Stimulated activated CD8-positive, alpha-beta memory T cell treated with anti-CD3 and anti-CD28 coated beads, Interleukin-4, amount 100 ng/mL, for 4 hours (primary cell): ENCODE results near the gene C17orf100.
"Not testable (repeated sequence)": the region's sequence is repeated elsewhere in the genome, so short reads cannot be mapped to it uniquely, and the experiment has no call there.

Experiments
- DNase-seq, 2 donors: peaks; one replicate each; pipeline ENCODE4 v3.0.0-alpha.2; 2020; ENCODE audit warnings: low read depth in 2 of 2, low spot score in 1 of 2

Gene C17orf100

DNA sequence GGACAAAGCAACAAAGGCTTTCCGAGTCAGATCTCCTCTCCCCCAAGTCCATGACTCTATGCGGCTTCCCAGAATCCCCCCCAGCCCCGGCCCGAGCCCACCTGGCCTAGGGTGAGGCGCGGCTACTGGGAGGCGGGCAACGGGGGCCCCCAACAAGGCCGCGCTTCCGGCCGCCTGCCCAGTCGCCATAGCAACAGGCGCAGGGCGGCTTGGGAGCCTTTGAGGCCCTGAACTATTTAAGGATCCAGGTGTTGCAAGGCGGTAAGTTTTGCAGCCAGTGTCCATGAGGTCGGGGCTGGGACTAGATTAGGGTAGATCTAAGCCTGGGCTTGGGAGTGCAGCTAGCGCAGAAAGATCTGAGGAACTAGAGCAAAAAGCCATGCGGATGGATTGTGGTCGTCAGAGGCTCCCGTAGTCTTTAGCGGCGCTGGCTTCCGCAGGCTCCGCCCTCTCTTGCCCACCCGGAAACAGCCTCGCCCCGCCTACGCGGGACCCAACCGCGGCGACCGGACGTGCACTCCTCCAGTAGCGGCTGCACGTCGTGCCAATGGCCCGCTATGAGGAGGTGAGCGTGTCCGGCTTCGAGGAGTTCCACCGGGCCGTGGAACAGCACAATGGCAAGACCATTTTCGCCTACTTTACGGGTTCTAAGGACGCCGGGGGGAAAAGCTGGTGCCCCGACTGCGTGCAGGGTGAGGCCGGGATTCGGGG is 10.9 kb upstream of the C17orf100 start, which contains the start of the genes KIAA0753 and TXNDC17:
Gene KIAA0753, minus strand, starts transcription at position 176 of the 711 bp plus-strand sequence. CDS start 5,608 bp downstream, outside the sequence.
Gene TXNDC17, plus strand, starts transcription at position 525 of the 711 bp plus-strand sequence. Its CDS starts 23 bp downstream, at position 548.
- DNase-seq, result peak; percentile 81 to 83

DNA sequence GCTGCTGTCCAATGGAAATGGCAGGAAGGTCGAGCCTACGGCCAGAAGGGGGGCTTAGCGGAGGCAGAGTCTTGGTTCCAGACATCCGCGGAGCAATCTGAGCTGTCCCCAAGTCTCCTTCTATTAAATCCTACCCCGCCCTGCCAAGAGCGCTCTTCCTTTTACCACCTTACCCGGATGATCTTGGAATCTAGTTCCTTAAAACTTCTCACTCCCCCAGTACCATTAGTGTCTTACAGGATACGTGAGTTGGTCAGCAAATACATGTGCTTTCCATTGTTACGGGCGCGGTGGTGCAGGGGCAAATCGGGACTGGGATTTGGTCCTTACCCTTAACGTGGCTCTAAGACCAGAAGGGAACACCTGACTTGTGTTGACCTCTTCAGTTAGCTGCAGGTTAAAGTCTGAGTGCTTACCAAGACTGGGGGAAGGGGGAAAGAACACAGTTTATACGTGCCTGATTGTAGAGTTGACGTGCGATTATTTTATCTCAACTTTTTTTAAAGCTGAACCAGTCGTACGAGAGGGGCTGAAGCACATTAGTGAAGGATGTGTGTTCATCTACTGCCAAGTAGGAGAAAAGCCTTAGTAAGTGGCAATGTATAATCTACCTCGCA is 10.2 kb upstream of the C17orf100 start:
- DNase-seq, result no peak

DNA sequence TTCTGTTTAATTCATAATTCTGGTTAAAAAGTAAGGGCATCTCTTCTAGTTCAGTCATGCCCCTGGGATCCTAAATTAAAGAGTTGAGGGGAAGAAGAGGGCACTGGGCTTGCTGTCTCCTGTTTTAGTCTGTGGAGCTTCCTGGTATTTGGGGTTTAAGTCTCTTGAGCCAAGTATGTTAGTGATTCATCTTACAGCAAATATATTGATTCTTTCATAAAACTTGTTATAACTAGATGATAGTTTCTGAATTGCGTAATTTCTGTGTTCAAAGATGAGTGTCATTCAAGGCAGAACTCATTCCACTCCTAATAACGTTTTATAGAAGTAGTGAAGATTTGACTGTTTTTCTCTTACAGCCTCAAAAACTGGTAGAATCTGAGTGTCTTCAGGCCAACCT is 9.0 kb upstream of the C17orf100 start:
- no peak for DNase-seq

DNA sequence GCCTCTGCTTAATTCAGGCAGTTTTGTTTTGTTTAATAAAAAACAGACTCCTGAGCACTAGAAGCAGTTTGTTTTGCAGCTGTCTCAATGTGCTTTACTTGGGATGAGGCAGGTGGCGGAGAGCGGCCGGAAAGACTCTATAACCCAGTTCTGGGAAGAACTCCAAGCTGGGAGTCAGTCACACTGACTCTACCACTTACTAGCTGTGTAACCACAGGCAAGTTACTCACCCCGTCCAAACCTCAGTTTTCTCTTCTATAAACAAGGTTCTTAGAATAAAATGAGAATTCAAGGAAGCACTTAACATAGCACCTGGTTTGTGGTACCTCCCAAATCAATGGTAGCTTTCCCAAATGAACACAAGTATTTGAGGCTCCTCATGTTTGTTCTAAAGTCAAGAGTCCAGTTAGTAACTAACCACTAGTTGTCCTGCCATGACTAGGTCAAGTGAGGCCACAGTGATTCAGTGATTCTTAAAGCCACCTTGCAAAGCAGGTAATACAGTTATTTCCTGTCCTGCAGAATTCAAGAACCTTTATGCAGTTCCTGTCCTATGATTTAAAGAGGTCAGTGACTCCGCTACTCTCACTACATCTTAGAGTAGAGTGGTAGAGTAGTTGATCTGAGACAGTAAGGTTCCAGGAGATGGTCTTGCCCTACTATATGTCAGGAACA is 8.0 kb upstream of the C17orf100 start:
- DNase-seq, result no peak

DNA sequence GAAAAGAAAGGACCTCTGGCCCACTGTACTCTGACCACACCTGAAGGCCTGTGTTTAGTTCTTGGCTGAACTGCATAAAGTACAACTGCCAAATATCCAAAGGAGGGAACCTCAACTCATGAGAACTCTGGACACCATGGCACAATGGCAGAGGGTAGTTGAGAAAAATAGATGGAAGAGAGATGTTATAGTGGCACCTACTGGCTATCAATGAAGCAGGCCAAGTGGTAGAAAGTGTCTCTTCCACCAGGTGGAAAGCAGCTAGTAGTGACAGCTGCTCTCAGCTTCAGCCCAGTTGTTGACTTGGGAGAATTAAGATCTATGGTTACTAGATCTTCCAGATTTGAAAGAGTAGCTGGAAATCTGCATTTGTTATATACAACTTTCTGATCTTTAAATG is 3.4 kb upstream of the C17orf100 start:
- DNase-seq, result no peak

DNA sequence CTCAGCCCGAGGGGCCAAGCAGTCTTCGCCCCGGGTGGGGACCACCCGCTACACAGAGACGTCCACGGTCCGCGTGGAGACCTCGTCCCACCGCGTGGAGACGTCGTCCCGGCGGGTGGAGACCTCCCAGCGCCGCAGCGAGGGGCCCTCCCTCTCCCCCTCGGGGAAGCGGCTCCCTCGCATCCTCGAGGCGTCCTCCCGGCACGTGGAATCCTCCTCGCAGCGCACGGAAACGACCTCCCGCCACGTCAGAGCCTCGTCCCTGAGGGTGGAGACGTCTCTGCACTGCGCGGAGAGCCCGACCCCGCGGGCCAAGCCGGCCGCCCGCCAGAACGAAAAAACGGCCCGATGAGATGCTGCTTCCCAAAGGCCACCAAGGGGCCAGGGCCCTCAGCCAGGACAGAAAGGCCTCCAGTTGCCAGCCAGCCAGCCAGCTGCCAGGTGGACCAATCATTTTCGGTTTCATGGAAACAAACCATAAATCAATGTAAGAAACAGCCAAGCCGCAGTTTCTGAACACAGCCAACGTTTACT is 424 bp downstream of the C17orf100 start:
- DNase-seq, result no peak

DNA sequence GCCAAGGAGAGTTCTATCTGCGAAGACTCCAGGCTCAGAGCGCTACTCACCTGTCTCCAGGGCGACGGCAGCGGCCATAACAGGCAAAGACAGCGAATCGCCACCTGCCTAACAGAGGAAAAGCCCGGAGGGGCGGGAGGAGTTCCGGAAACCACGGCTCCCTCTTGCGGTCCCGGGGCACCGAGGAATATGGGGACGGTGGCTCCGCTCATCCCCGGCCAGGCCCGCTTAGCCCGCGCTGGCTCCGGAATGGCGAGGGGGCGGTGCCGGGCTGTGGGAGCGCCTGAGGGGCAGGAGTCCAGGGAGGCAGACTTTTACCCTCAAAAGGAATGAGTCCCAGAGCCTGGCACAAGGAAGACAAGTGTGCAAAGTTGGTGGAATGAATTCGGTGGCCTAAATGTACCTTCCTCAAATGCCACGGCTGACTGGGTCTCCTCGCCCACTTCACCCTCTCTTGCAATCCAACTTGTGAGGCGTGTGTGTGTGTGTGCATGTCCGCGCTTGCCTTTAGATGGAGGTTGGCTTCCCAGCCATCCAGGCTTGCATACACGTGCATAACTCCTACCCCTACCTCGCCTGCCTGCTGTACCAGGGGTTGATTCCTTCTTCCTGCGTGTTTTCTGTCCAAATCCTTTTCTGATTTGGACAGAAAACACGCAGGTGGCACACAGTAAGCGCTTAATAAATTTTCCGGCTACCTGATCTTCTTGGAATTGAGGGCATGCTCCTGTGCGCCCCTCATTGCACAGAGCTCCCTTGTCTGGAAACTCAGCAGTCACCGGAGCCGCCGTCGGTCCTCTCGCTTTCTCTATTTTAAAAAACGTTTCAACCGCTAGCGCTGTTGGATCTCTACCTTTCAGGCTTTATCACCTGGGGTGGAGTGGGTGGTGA is 3.5 kb downstream of the C17orf100 start:
- no peak for DNase-seq

DNA sequence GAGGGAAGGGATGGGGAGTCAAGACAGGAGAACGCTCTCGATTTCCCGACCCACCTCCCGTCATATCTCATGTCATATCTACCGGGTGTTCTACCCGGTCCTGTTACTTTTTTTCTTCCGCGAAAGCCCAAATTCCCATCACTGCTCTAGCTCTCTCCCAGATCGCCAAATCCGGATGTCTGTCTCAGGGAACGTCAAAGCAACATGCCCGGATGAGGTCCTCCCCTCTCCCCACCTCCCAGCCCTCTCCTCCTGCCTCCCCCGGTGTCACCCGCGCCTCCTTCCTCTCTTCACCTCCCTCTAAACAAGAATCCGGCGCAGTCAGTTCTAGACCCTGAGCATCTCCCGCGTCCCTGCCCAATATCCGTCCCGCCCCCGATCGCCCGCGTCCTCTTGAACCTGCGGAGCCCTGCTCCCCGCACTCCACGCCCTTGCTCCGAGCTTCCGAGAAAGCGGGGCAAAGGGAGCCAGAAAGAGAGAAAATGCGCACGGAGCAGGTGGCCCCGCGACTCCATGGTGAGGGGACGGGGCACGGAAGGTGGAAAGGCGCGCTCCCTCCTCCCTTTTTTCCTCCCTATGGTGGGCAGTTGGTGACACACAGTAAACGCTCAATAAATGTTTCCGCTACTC is 4.3 kb downstream of the C17orf100 start:
- not testable (repeated sequence) for DNase-seq

DNA sequence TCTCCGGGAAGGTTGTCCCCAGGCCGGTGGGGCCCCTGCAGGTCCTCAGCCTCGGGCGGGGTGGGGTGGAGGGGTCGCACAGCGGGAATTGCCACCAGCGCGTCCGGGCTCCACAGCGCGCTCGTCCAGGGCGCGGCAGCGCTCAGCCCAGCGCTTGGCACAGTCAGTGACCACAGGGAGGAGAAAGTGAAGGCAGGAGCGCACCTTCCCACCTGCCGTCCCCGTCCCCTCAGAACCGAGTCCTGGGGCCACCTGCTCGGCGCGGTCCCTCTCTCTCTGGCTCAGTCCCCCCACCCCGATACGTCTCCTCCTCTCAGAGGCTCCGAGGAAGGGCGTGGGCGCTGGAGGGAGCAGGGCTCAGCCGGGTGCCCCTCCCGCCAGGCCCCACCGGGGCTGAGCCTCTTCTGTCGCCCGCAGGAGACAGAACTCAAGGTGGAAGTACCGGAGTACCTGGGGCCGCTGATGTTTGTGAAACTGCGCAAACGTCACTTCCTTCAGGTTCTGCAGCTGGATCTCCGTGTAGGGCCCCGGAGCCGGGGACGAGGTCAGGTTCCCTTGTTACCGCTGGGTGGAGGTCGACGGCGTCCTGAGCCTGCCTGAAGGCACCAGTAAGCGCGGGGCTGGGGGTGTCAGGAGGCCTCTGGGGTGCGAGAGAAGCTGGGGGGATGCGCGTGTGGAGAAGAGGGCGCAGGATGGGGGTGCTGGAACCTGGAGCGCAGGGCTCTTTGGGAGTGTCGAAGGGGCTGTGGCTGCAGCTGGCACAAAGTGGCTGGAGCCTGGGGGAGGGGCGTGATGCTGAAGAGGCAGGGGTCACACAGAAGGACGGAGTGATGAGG is 5.5 kb downstream of the C17orf100 start:
- not testable (repeated sequence) for DNase-seq

DNA sequence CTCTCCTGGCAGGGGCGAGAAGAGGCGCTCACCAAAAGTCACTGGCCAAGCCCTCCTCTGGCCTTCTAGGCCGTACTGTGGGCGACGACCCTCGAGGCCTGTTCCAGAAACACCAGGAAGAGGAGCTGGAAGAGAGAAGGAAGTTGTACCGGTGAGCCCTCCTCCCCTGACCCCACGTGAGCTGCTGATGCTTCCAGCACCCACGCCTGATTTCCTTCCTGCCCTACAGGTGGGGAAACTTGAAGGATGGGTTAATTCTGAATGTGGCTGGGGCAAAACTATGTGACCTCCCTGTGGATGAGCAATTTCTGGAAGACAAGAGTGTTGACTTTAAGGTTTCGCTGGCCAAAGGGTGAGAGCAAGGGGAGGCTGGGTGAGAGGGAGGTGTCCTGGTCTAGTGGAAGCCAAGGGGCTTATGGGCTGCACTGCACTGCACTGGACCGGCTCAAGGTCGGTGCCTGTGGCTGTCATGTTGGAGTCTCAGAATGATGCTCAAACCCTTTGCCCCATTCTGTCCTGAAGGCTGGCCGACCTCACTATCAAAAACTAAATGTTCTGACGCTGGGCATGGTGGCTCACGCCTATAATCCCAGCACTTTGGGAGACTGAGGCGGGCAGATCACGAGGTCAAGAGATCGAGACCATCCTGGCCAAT is 6.2 kb downstream of the C17orf100 start:
- DNase-seq, result no peak

DNA sequence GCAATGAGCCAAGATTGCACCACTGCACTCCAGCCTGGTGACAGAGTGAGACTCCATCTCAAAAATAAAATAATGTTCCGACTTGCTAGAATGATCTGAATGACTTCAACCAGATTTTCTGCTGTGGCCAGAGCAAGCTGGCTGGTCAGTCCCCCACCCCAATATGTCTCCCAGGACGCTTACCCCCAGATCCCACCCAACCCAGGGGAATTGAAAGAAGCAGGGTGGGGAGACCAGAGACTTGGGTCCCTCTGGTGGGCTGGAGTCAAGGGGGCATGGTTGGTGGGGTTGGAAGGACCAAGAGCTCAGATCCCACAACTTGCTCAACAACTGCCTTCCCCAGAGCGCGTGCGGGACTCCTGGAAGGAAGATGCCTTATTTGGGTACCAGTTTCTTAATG is 6.8 kb downstream of the C17orf100 start:
- DNase-seq, result not testable (repeated sequence)

DNA sequence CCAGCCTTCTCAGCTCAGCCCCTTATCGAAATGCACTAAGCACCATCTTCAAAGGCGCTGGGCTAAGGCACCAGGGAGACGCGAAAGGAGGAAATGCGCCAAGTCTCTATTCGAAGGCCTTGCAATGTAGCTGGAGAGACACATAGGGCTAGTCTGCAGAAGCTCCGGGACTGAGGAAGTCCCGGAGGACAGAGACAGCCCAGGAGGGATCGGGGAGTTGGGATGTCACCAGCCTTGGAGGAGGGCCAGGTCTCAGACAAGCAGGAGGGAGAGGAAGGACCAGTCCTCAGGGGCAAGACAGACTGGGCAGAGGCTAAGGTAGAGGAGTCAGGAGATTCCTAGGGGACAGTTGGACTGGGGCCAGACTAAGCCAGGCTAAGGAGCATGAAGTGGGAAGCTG is 8.5 kb downstream of the C17orf100 start:
- no peak for DNase-seq

DNA sequence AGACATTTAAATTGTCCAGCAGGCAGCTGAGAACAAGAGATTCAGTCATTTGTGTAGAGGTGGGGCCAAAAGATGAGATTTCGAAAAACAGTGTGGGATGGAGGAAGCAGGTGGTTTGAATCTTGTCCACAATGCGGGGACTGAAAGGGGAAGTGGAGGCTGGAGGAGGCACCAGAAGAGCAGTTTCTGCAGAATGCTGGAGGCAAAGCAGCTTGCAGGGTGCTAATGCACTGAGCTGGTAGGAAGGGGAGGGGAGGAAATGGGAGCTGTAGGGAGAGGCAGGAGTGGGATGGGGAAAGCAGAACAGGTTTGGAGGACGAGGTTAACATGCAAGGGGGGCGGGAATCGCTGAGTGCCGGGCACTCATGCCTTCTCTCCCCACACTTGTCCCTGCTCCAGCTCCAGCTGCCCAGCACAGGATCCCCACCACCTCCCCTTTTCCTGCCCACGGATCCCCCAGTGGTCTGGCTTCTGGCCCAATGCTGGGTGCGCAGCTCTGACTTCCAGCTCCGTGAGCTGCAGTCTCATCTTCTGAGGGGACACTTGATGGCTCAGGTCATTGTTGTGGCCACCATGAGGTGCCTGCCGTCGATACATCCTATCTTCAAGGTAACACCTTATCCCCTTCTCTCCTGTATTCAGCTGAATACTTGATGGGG is 9.4 kb downstream of the C17orf100 start:
- DNase-seq, result no peak

DNA sequence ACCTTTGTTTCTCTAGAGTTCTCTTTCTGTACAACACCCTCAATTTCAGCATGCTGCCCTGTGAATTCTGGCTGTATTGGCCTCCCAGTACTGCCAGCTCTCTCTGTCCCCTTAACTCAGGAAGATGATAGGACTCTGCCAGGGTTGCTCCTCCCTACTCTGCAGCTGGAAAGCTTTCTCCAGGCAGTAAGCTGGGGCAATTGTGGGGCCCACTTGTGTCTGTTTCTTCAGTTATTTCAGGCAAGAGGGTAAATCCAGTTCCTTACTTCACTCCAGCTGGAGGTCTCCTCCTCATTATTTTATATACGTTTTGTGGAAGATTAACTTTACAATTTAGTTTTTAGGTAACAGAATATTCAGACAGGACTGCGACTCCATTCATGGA is 9.9 kb downstream of the C17orf100 start:
- DNase-seq, result no peak

DNA sequence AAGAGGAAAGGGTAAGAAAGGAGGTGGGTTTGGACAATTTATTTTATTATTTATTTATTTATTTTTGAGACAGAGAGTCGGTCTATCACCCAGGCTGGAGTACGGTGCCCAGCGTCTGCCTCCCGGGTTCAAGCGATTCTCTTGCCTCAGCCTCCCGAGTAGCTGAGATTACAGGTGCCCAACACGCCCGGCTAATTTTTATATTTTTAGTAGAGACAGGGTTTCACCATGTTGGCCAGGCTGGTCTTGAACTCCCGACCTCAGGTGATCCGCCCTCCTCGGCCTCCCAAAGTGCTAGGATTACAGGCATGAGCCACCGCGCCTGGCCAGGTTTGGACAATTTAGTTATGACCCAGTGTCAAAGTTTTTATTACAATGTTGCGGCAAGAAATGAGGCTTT is 11.6 kb downstream of the C17orf100 start:
- DNase-seq, result not testable (repeated sequence)

DNA sequence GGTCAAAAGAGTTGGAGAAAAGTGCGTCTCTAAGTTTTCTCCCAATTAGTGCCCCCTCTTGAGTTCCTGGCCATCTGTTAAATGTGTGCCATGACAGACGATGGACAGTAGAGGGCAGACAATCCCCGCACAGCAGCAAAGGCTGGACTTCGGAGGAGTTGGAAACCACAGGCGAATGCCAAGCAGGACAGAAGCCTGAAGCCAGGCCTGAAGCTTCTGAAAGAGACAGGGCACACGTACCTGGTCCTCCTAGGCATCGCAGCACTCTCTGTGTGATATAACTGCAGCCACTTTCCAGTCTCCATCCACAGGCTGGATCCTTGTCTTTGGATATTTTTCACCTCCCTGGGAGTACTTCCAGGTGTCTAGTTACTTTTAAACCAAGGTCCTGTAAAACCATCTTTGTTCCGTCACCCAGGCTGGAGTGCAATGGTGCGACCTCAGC is 14.5 kb downstream of the C17orf100 start:
- peak in 1 of 2 donors; percentile 11 for DNase-seq

DNA sequence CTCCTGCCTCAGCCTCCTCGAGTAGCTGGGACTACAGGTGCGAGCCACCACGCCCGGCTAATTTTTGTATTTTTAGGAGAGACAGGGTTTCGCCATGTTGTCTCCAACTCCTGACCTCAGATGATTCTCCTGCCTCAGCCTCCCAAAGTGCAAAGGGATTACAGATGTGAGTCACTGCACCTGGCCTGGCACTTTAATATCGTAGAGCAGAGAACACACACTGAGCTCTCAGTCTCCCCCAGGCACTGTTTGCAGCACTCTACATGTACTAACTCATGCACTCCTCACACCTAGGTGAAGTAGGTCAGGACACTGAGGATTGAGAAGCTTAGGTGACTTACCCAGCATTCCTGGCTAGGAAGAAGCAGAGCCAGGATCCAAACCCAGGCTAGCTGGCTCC is 15.0 kb downstream of the C17orf100 start:
- DNase-seq, result no peak

DNA sequence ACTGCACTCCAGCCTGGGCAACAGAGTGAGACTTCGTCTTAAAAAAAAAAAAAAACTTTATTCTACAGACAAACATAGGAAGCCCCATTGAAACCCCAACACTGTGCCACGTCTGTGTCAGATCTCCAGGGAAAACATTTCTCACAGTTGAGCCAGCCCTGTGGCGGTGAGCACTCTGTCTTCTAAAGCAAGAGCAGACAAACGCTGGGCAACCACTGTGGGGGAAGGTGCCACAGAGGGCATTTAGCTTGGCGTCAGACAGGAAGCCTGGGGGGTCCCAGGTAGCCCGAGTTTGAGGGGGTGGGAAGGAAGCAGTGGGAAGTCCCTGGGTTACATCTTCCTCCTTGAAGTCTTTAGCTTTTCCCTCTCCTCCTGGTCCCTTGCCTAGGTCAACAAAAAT is 16.0 kb downstream of the C17orf100 start:
- DNase-seq, result no peak
